HEK293T (cell line): ENCODE measurements around the gene LCE1F.

ENCODE experiments used
- ARNT ChIP-seq: fragments of 450-650 bp; IDR thresholded peaks from 2 replicates; pipeline ENCODE4 v1.6.1; 2017; ENCODE audit warnings: mild to moderate bottlenecking
- BHLHE40 ChIP-seq: fragments of 450-650 bp; IDR thresholded peaks from 2 replicates; pipeline ENCODE4 v1.6.1; 2016; ENCODE audit warnings: mild to moderate bottlenecking, moderate library complexity, borderline replicate concordance
- CTBP1 ChIP-seq: fragments of 450-650 bp; IDR thresholded peaks from 2 replicates; pipeline ENCODE4 v1.6.1; 2016; ENCODE audit warnings: borderline replicate concordance
- ELF4 ChIP-seq: fragments of 450-650 bp; IDR thresholded peaks from 2 replicates; pipeline ENCODE4 v1.6.1; 2017; ENCODE audit warnings: antibody characterized with exemption
- FOXK2 ChIP-seq: fragments of 450-650 bp; IDR thresholded peaks from 2 replicates; pipeline ENCODE4 v1.6.1; 2016; ENCODE audit warnings: mild to moderate bottlenecking
- FOXM1 ChIP-seq: fragments of 450-650 bp; IDR thresholded peaks from 2 replicates; pipeline ENCODE4 v1.6.1; 2017; ENCODE audit warnings: mild to moderate bottlenecking, borderline replicate concordance
- L3MBTL2 ChIP-seq: fragments of 450-650 bp; conservative IDR thresholded peaks from 2 replicates; pipeline ENCODE4 v1.6.1; 2016; ENCODE audit warnings: mild to moderate bottlenecking
- LEF1 ChIP-seq: fragments of 450-650 bp; IDR thresholded peaks from 2 replicates; pipeline ENCODE4 v1.6.1; 2017; ENCODE audit warnings: mild to moderate bottlenecking, borderline replicate concordance
- NFRKB ChIP-seq: fragments of 450-650 bp; IDR thresholded peaks from 2 replicates; pipeline ENCODE4 v1.6.1; 2016; ENCODE audit warnings: mild to moderate bottlenecking, moderate library complexity
- SP1 ChIP-seq: fragments of 450-650 bp; IDR thresholded peaks from 2 replicates; pipeline ENCODE4 v1.6.1; 2017
- SUZ12 ChIP-seq: fragments of 450-650 bp; IDR thresholded peaks from 2 replicates; pipeline ENCODE4 v1.6.1; 2016; ENCODE audit warnings: mild to moderate bottlenecking
- TARDBP ChIP-seq: fragments of 450-650 bp; IDR thresholded peaks from 2 replicates; pipeline ENCODE4 v1.6.1; 2016
- ZNF384 ChIP-seq: fragments of 450-650 bp; IDR thresholded peaks from 2 replicates; pipeline ENCODE4 v1.6.1; 2016
- TF ChIP-seq, protein P1 (sequence below): fragments of 450-650 bp; IDR thresholded peaks from 2 replicates; pipeline ENCODE4 v1.6.1; 2016

DNA sequence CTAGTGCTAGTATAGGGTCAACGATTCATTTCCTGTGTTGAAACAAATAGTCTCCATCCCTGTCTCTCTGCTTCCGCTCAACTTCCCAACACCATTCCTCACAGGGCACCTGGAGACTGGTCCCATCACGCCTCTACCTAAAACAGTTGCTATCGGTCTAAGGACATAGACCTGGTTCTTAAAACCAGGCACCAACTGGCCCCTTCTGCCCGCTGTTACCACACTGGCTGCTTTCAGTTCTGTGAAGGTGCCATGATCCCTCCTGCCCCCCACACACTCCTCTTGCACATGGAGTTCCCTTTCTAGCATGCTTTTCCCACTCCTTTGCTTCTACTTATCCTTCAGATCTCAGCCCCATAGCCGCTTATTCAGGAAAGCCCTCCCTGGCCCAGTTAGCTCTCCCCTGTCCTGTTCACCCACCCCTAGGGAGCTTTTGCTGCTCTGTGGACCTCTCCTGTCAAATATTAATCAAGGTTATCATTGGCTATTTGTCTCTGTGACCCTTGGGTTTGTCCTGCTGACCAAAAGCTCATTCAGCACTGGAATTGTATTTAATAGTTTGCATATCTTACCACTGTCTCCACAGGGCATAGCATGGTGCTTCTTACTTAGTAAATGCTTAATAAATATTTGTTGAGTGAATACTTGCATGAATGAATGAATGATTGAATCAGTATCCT, 29.0 kb upstream of the LCE1F start:
- TF ChIP-seq SP1 = no peak
- TF ChIP-seq ELF4 = no peak
- TF ChIP-seq SUZ12 = no peak
- TF ChIP-seq, protein P1, sequence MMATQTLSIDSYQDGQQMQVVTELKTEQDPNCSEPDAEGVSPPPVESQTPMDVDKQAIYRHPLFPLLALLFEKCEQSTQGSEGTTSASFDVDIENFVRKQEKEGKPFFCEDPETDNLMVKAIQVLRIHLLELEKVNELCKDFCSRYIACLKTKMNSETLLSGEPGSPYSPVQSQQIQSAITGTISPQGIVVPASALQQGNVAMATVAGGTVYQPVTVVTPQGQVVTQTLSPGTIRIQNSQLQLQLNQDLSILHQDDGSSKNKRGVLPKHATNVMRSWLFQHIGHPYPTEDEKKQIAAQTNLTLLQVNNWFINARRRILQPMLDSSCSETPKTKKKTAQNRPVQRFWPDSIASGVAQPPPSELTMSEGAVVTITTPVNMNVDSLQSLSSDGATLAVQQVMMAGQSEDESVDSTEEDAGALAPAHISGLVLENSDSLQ = no peak
- TF ChIP-seq TARDBP = no peak
- no peak for TF ChIP-seq ARNT
- no peak for TF ChIP-seq FOXM1
- no peak for TF ChIP-seq BHLHE40
- no peak for TF ChIP-seq CTBP1
- no peak for TF ChIP-seq NFRKB
- TF ChIP-seq LEF1 = no peak
- TF ChIP-seq FOXK2 = no peak
- TF ChIP-seq L3MBTL2 = no peak
- no peak for TF ChIP-seq ZNF384
